Ammon's horn (tissue), 1 donor: ENCODE measurements around the gene SRSF11.

Source experiments
- DNase-seq: peaks from one replicate; pipeline ENCODE4 v3.0.0-alpha.2; 2016; ENCODE audit warnings: low spot score

The SRSF11 gene

GRCh38 chr1:70220517-70221237 lies 503 bp upstream of the SRSF11 start:
- no peak for DNase-seq

- no peak for DNase-seq
Measured at GRCh38 chr1:70222716-70223235, 1.6 kb downstream of the SRSF11 start.

GRCh38 chr1:70224954-70225353 lies 3.8 kb downstream of the SRSF11 start:
- DNase-seq, result no peak

- DNase-seq, result no peak
Measured at GRCh38 chr1:70227439-70227838, 6.3 kb downstream of the SRSF11 start.

- DNase-seq, result no peak
Measured at GRCh38 chr1:70228670-70229069, 7.5 kb downstream of the SRSF11 start.

GRCh38 chr1:70231475-70231874 lies 10.3 kb downstream of the SRSF11 start:
- no peak for DNase-seq

GRCh38 chr1:70234733-70235132 lies 13.6 kb downstream of the SRSF11 start:
- DNase-seq, result no peak

GRCh38 chr1:70239940-70240339 lies 18.8 kb downstream of the SRSF11 start:
- no peak for DNase-seq

- DNase-seq, result no peak
Measured at GRCh38 chr1:70247122-70247521, 25.9 kb downstream of the SRSF11 start.

GRCh38 chr1:70247768-70248167 lies 26.6 kb downstream of the SRSF11 start:
- DNase-seq, result no peak

- DNase-seq, result no peak
Measured at GRCh38 chr1:70248729-70249128, 27.5 kb downstream of the SRSF11 start.

GRCh38 chr1:70256664-70257063 lies 35.5 kb downstream of the SRSF11 start:
- no peak for DNase-seq

GRCh38 chr1:70264839-70265238 lies 43.7 kb downstream of the SRSF11 start:
- DNase-seq, result no peak

GRCh38 chr1:70265946-70266345 lies 44.8 kb downstream of the SRSF11 start:
- no peak for DNase-seq

- DNase-seq, result no peak
Measured at GRCh38 chr1:70277875-70278274, 56.7 kb downstream of the SRSF11 start.

- no peak for DNase-seq
Measured at GRCh38 chr1:70278710-70279109, 57.5 kb downstream of the SRSF11 start.

GRCh38 chr1:70284366-70284765 lies 63.2 kb downstream of the SRSF11 start:
- DNase-seq, result no peak

- no peak for DNase-seq
Measured at GRCh38 chr1:70286453-70286852, 65.3 kb downstream of the SRSF11 start.

- no peak for DNase-seq
Measured at GRCh38 chr1:70288166-70288565, 67.0 kb downstream of the SRSF11 start.

- no peak for DNase-seq
Measured at GRCh38 chr1:70290218-70290617, 69.0 kb downstream of the SRSF11 start.

- no peak for DNase-seq
Measured at GRCh38 chr1:70293186-70293843, 72.1 kb downstream of the SRSF11 start.

- no peak for DNase-seq
Measured at GRCh38 chr1:70295749-70296148, 74.6 kb downstream of the SRSF11 start.

- no peak for DNase-seq
Measured at GRCh38 chr1:70299472-70299871, 78.3 kb downstream of the SRSF11 start.
